OCI-LY3 (cell line): ENCODE measurements around the gene HAX1.

ENCODE experiments used
- EZH2phosphoT487 ChIP-seq: fragments of 200-600 bp; shearing (Covaris generic); IDR thresholded peaks from 2 replicates; pipeline ENCODE4 v1.6.1; 2018; ENCODE audit warnings: antibody characterized with exemption, mixed run types, low read depth
- TF ChIP-seq, protein P1 (sequence below): fragments of 200-600, 300-600 bp; sonication (generic); IDR thresholded peaks from 2 replicates; pipeline ENCODE4 v1.5.1; 2014; ENCODE audit warnings: antibody characterized with exemption, low read length, low read depth

DNA sequence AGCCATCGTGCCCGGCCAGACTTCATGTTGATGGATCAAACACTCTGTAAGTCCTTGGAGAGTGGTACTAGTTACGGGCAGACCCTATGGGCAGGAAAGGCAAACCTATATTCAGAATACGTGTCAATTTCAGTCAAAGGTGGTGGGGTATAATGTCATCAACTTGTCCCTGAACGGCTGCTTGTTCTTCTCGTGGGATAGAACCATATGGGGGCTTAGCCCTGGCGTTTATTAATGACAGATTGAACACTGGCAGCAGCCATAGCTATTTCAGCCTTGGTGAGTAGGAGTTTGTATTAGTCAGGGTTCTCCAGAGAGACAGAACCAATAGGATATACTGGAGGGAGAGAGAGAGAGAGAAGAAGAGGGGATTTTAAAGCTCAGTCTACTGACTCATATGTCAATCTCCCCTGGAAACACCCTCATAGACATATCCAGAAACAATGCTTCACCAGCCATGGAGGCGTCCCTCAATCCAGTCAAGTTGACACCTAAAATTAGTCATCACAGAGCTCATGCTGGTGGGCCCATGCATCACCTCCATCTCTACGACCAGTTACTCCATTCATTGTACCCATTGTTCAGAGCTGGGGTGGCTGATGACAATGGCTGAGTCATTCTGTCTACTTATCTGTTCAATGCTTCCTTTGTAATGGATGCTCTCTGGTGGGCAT, 32.4 kb downstream of the HAX1 start:
- TF ChIP-seq, protein P1, sequence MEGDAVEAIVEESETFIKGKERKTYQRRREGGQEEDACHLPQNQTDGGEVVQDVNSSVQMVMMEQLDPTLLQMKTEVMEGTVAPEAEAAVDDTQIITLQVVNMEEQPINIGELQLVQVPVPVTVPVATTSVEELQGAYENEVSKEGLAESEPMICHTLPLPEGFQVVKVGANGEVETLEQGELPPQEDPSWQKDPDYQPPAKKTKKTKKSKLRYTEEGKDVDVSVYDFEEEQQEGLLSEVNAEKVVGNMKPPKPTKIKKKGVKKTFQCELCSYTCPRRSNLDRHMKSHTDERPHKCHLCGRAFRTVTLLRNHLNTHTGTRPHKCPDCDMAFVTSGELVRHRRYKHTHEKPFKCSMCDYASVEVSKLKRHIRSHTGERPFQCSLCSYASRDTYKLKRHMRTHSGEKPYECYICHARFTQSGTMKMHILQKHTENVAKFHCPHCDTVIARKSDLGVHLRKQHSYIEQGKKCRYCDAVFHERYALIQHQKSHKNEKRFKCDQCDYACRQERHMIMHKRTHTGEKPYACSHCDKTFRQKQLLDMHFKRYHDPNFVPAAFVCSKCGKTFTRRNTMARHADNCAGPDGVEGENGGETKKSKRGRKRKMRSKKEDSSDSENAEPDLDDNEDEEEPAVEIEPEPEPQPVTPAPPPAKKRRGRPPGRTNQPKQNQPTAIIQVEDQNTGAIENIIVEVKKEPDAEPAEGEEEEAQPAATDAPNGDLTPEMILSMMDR = no peak
- TF ChIP-seq EZH2phosphoT487 = no peak
